Measurements from ENCODE around the gene DDX49. TPM values are rescaled to one million over a fixed set of nuclear protein-coding genes. Genes with fewer than 3 reads are reported as not detected.

The DDX49 gene
- total RNA-seq: 59.9 and 61.7 TPM in 2 replicates

GRCh38 chr19:18919086-18919899 lies at the start of gene DDX49, which contains the start of gene COPE:
Gene DDX49, plus strand, starts transcription at chr19:18919715. Its CDS starts 27 bp downstream, at chr19:18919742.
Gene COPE, minus strand, starts transcription at chr19:18919387. Its CDS starts 39 bp downstream, at chr19:18919348.

GRCh38 chr19:18895824-18896341 lies 23.6 kb upstream of the DDX49 start, which contains the start of gene CERS1:
Gene CERS1, minus strand, starts transcription at chr19:18896158. Its CDS starts 86 bp downstream, at chr19:18896072.

GRCh38 chr19:18940769-18941627 lies 21.5 kb downstream of the DDX49 start, which contains the start of gene HOMER3:
Gene HOMER3, minus strand, starts transcription at chr19:18941217. Its CDS starts 2,235 bp downstream, at chr19:18938982.

Other genes with a start within 250 kb of the DDX49 start
- gene CRTC1, start 236.0 kb upstream of the DDX49 start, total RNA-seq: 0.72 and 1.1 TPM in 2 replicates
- not detected in 2 replicates for gene COMP, start 128.4 kb upstream of the DDX49 start, total RNA-seq
- gene UPF1, start 87.8 kb upstream of the DDX49 start, total RNA-seq: 61.2 and 75.0 TPM in 2 replicates
- 0.72 and 0.85 TPM in 2 replicates for gene CERS1, start 23.6 kb upstream of the DDX49 start, total RNA-seq
- 201 and 293 TPM in 2 replicates for gene COPE, start 328 bp upstream of the DDX49 start, total RNA-seq
- 110 and 132 TPM in 2 replicates for gene HOMER3, start 21.5 kb downstream of the DDX49 start, total RNA-seq
- 18.8 and 22.7 TPM in 2 replicates for gene SUGP2, start 113.8 kb downstream of the DDX49 start, total RNA-seq
- 56.9 and 71.3 TPM in 2 replicates for gene ARMC6, start 113.9 kb downstream of the DDX49 start, total RNA-seq
- 1.3 and 1.4 TPM in 2 replicates for gene SLC25A42, start 144.3 kb downstream of the DDX49 start, total RNA-seq
- gene TMEM161A, start 218.8 kb downstream of the DDX49 start, total RNA-seq: 34.1 and 44.3 TPM in 2 replicates